Measurements from ENCODE around the gene PTPN14. TPM values are rescaled to one million over a fixed set of nuclear protein-coding genes. Genes with fewer than 3 reads are reported as not detected.

Gene PTPN14
- total RNA-seq, 1 experiment from 2014 or later, result 88.4 TPM

DNA sequence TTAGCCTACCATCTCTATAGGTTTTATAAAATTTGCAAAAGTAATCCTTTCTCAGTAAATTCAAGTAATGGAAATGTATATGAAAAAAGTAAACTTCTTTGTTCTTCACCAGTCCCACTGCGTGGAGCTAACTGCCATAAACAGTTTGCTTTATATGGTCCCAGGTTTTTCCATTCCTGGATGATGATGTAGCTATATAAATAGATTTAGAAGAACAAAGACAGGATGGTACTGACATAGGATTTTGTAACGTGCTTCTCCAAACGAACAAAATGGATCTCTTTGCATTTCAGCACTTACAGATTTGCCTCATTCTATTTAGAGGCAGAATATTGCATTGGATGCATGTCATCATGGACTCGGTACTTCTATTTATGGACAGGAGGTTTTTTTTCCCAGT, 213.2 kb downstream of the PTPN14 start:
- POLR2A ChIA-PET, result no interaction called here
- no peak overlapping the region for H3K27ac Mint-ChIP-seq

DNA sequence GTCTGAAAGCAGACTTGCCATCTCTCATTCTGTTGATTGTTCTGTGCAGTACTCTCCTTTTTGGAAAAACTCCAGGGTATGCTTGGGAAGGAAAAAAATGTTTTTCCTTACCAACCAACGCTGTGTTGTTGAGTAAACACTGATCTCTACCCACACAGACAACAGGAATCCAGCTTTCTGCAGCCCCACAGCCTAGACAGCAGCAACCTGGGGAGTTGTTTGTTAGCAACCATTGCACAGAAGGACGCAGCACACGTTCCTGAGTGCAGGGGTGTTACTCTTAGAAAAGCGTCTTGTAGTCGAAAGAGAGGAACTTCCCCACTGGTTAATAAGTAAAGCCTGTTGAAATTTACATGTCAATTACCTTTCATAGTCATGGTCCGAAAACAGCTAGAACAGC, 213.9 kb downstream of the PTPN14 start:
- no peak overlapping the region for H3K4me3 Mint-ChIP-seq
- ChIA-PET POLR2A (no interaction called here), CTCF (interaction anchor here (0.8 to 2.3 kb wide), 6 partner anchors 8 to 168 kb away, joined by 3 to 8 read pairs (median 4); no protein-coding TSS in a partner anchor)
- peak overlapping the region; percentile 85 for H3K27ac Mint-ChIP-seq
- no peaks in the 10 kb centered on the region for H3K36me3 Mint-ChIP-seq
- peaks cover 43% of the 10 kb centered on the region for H3K4me1 Mint-ChIP-seq
- peak; percentile 27 for ATAC-seq
- no peaks in the 10 kb centered on the region for H3K27me3 Mint-ChIP-seq (ENCODE audit: low read depth)
- 0 out of 2 replicates have a peak, but pooled peaks cover 3% of the 10 kb centered on the region for H3K9me3 Mint-ChIP-seq
- no peak for DNase-seq (ENCODE audit: low spot score)
- TF ChIP-seq NR2C2 (CRISPR knock-in tag; IDR thresholded peaks at IDR 0.05) (no peak), ZNF232 (CRISPR knock-in tag; IDR thresholded peaks at IDR 0.05) (no peak), GRHL2 (CRISPR knock-in tag; IDR thresholded peaks at IDR 0.05; ENCODE audit: insufficient replicate concordance, severe bottlenecking) (no peak), NFATC4 (CRISPR knock-in tag; IDR thresholded peaks at IDR 0.05) (no peak)
- TF ChIP-seq, protein P1, sequence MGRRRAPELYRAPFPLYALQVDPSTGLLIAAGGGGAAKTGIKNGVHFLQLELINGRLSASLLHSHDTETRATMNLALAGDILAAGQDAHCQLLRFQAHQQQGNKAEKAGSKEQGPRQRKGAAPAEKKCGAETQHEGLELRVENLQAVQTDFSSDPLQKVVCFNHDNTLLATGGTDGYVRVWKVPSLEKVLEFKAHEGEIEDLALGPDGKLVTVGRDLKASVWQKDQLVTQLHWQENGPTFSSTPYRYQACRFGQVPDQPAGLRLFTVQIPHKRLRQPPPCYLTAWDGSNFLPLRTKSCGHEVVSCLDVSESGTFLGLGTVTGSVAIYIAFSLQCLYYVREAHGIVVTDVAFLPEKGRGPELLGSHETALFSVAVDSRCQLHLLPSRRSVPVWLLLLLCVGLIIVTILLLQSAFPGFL (CRISPR knock-in tag; IDR thresholded peaks at IDR 0.05; ENCODE audit: borderline replicate concordance), result no peak
- TF ChIP-seq, protein P2, sequence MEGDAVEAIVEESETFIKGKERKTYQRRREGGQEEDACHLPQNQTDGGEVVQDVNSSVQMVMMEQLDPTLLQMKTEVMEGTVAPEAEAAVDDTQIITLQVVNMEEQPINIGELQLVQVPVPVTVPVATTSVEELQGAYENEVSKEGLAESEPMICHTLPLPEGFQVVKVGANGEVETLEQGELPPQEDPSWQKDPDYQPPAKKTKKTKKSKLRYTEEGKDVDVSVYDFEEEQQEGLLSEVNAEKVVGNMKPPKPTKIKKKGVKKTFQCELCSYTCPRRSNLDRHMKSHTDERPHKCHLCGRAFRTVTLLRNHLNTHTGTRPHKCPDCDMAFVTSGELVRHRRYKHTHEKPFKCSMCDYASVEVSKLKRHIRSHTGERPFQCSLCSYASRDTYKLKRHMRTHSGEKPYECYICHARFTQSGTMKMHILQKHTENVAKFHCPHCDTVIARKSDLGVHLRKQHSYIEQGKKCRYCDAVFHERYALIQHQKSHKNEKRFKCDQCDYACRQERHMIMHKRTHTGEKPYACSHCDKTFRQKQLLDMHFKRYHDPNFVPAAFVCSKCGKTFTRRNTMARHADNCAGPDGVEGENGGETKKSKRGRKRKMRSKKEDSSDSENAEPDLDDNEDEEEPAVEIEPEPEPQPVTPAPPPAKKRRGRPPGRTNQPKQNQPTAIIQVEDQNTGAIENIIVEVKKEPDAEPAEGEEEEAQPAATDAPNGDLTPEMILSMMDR (IDR thresholded peaks at IDR 0.05), result no peak
- TF ChIP-seq, protein P3, sequence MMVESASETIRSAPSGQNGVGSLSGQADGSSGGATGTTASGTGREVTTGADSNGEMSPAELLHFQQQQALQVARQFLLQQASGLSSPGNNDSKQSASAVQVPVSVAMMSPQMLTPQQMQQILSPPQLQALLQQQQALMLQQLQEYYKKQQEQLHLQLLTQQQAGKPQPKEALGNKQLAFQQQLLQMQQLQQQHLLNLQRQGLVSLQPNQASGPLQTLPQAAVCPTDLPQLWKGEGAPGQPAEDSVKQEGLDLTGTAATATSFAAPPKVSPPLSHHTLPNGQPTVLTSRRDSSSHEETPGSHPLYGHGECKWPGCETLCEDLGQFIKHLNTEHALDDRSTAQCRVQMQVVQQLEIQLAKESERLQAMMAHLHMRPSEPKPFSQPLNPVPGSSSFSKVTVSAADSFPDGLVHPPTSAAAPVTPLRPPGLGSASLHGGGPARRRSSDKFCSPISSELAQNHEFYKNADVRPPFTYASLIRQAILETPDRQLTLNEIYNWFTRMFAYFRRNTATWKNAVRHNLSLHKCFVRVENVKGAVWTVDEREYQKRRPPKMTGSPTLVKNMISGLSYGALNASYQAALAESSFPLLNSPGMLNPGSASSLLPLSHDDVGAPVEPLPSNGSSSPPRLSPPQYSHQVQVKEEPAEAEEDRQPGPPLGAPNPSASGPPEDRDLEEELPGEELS (CRISPR knock-in tag; IDR thresholded peaks at IDR 0.05), result no peak
- TF ChIP-seq, protein P4, sequence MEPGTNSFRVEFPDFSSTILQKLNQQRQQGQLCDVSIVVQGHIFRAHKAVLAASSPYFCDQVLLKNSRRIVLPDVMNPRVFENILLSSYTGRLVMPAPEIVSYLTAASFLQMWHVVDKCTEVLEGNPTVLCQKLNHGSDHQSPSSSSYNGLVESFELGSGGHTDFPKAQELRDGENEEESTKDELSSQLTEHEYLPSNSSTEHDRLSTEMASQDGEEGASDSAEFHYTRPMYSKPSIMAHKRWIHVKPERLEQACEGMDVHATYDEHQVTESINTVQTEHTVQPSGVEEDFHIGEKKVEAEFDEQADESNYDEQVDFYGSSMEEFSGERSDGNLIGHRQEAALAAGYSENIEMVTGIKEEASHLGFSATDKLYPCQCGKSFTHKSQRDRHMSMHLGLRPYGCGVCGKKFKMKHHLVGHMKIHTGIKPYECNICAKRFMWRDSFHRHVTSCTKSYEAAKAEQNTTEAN (CRISPR knock-in tag; IDR thresholded peaks at IDR 0.05), result no peak
- TF ChIP-seq, protein P5, sequence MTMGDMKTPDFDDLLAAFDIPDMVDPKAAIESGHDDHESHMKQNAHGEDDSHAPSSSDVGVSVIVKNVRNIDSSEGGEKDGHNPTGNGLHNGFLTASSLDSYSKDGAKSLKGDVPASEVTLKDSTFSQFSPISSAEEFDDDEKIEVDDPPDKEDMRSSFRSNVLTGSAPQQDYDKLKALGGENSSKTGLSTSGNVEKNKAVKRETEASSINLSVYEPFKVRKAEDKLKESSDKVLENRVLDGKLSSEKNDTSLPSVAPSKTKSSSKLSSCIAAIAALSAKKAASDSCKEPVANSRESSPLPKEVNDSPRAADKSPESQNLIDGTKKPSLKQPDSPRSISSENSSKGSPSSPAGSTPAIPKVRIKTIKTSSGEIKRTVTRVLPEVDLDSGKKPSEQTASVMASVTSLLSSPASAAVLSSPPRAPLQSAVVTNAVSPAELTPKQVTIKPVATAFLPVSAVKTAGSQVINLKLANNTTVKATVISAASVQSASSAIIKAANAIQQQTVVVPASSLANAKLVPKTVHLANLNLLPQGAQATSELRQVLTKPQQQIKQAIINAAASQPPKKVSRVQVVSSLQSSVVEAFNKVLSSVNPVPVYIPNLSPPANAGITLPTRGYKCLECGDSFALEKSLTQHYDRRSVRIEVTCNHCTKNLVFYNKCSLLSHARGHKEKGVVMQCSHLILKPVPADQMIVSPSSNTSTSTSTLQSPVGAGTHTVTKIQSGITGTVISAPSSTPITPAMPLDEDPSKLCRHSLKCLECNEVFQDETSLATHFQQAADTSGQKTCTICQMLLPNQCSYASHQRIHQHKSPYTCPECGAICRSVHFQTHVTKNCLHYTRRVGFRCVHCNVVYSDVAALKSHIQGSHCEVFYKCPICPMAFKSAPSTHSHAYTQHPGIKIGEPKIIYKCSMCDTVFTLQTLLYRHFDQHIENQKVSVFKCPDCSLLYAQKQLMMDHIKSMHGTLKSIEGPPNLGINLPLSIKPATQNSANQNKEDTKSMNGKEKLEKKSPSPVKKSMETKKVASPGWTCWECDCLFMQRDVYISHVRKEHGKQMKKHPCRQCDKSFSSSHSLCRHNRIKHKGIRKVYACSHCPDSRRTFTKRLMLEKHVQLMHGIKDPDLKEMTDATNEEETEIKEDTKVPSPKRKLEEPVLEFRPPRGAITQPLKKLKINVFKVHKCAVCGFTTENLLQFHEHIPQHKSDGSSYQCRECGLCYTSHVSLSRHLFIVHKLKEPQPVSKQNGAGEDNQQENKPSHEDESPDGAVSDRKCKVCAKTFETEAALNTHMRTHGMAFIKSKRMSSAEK (CRISPR knock-in tag; IDR thresholded peaks at IDR 0.05; ENCODE audit: borderline replicate concordance), result no peak

More for the DNA sequence above, 213.2 kb downstream of the PTPN14 start:
- TF ChIP-seq, protein P6, sequence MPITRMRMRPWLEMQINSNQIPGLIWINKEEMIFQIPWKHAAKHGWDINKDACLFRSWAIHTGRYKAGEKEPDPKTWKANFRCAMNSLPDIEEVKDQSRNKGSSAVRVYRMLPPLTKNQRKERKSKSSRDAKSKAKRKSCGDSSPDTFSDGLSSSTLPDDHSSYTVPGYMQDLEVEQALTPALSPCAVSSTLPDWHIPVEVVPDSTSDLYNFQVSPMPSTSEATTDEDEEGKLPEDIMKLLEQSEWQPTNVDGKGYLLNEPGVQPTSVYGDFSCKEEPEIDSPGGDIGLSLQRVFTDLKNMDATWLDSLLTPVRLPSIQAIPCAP (CRISPR knock-in tag; IDR thresholded peaks at IDR 0.05), result no peak
- TF ChIP-seq SMAD3 (CRISPR knock-in tag; IDR thresholded peaks at IDR 0.05; ENCODE audit: borderline replicate concordance) (no peak), NFATC4 (CRISPR knock-in tag; IDR thresholded peaks at IDR 0.05) (no peak), TEAD1 (CRISPR knock-in tag; IDR thresholded peaks at IDR 0.05) (no peak)
- TF ChIP-seq, protein P7, sequence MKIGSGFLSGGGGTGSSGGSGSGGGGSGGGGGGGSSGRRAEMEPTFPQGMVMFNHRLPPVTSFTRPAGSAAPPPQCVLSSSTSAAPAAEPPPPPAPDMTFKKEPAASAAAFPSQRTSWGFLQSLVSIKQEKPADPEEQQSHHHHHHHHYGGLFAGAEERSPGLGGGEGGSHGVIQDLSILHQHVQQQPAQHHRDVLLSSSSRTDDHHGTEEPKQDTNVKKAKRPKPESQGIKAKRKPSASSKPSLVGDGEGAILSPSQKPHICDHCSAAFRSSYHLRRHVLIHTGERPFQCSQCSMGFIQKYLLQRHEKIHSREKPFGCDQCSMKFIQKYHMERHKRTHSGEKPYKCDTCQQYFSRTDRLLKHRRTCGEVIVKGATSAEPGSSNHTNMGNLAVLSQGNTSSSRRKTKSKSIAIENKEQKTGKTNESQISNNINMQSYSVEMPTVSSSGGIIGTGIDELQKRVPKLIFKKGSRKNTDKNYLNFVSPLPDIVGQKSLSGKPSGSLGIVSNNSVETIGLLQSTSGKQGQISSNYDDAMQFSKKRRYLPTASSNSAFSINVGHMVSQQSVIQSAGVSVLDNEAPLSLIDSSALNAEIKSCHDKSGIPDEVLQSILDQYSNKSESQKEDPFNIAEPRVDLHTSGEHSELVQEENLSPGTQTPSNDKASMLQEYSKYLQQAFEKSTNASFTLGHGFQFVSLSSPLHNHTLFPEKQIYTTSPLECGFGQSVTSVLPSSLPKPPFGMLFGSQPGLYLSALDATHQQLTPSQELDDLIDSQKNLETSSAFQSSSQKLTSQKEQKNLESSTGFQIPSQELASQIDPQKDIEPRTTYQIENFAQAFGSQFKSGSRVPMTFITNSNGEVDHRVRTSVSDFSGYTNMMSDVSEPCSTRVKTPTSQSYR (CRISPR knock-in tag; IDR thresholded peaks at IDR 0.05), result no peak
- TF ChIP-seq, protein P8, sequence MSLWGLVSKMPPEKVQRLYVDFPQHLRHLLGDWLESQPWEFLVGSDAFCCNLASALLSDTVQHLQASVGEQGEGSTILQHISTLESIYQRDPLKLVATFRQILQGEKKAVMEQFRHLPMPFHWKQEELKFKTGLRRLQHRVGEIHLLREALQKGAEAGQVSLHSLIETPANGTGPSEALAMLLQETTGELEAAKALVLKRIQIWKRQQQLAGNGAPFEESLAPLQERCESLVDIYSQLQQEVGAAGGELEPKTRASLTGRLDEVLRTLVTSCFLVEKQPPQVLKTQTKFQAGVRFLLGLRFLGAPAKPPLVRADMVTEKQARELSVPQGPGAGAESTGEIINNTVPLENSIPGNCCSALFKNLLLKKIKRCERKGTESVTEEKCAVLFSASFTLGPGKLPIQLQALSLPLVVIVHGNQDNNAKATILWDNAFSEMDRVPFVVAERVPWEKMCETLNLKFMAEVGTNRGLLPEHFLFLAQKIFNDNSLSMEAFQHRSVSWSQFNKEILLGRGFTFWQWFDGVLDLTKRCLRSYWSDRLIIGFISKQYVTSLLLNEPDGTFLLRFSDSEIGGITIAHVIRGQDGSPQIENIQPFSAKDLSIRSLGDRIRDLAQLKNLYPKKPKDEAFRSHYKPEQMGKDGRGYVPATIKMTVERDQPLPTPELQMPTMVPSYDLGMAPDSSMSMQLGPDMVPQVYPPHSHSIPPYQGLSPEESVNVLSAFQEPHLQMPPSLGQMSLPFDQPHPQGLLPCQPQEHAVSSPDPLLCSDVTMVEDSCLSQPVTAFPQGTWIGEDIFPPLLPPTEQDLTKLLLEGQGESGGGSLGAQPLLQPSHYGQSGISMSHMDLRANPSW (CRISPR knock-in tag; conservative IDR thresholded peaks at IDR 0.05; ENCODE audit: low read depth), result no peak
- peaks cover 48% of the 10 kb centered on the region for H3K4me1 Mint-ChIP-seq
- CTCF ChIA-PET, result interaction anchor here (0.8 to 1.7 kb wide), 2 partner anchors 9 to 167 kb away, joined by 3 to 4 read pairs; no protein-coding TSS in a partner anchor
- DNase-seq (ENCODE audit: low spot score) (no peak), ATAC-seq (no peak)
- no peak overlapping the region for H3K4me3 Mint-ChIP-seq
- H3K27me3 Mint-ChIP-seq (ENCODE audit: low read depth), result no peaks in the 10 kb centered on the region
- H3K9me3 Mint-ChIP-seq, result 0 out of 2 replicates have a peak, but pooled peaks cover 3% of the 10 kb centered on the region
- no peaks in the 10 kb centered on the region for H3K36me3 Mint-ChIP-seq
